T follicular helper cell (primary cell): ENCODE measurements around the gene PIK3AP1.
A peak's percentile ranks its signal among the peaks of the same experiment; 100 is the strongest.
"Not testable (repeated sequence)": the region's sequence is repeated elsewhere in the genome, so short reads cannot be mapped to it uniquely, and the experiment has no call there.

Source experiments
- DNase-seq: peaks from one replicate; pipeline ENCODE4 v3.0.0-alpha.2; 2020; ENCODE audit warnings: low read depth
- total RNA-seq, 2 experiments: gene quantifications; one replicate each; lab custom pipeline; 2026; lab: John Stamatoyannopoulos, UW

PIK3AP1 gene, protein sequence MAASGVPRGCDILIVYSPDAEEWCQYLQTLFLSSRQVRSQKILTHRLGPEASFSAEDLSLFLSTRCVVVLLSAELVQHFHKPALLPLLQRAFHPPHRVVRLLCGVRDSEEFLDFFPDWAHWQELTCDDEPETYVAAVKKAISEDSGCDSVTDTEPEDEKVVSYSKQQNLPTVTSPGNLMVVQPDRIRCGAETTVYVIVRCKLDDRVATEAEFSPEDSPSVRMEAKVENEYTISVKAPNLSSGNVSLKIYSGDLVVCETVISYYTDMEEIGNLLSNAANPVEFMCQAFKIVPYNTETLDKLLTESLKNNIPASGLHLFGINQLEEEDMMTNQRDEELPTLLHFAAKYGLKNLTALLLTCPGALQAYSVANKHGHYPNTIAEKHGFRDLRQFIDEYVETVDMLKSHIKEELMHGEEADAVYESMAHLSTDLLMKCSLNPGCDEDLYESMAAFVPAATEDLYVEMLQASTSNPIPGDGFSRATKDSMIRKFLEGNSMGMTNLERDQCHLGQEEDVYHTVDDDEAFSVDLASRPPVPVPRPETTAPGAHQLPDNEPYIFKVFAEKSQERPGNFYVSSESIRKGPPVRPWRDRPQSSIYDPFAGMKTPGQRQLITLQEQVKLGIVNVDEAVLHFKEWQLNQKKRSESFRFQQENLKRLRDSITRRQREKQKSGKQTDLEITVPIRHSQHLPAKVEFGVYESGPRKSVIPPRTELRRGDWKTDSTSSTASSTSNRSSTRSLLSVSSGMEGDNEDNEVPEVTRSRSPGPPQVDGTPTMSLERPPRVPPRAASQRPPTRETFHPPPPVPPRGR
- 2.3 to 4.6 reads per million in 2 experiments for total RNA-seq

DNA sequence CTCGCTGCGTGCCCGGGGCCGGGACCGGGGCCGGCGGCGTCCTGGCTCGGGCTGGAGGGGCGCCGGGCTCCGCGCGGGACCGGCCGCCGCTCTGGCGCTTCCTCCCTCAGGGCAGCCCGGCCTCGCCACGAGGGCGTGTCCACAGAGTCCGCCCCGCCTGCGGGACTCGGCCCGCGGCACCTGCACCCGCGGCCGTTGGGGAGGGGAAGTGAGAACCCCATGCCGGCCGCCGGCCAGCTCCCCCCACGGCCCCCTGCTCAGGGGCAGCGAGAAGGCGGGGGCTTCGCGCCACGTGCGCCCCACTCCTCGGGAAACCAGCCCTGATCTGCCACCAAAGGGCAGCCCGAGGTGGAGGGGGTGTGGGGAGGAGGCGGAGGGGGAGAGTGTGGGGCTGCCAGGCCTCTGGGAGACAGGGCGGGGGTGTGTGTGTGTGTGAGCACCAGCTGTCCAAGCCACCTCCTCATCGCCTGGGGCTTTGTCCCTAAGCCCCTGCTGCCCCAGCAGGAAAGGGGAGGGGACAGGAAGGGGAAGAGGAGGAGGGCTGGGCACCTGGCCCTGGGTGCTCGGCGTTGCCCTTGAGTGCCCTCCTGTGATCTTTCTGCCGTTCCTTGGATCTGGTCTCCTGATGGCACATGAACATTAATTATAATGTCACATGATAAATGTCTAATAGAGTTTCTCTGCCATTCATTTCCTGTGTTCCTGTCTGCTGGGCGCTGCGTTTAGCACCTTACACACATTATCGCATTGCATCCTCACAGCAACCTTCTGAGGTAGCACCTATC, at the start of gene PIK3AP1:
Gene PIK3AP1, minus strand, starts transcription at position 93 of the 785 bp plus-strand sequence. CDS start 120 bp downstream, outside the sequence.
- DNase-seq, result no peak

DNA sequence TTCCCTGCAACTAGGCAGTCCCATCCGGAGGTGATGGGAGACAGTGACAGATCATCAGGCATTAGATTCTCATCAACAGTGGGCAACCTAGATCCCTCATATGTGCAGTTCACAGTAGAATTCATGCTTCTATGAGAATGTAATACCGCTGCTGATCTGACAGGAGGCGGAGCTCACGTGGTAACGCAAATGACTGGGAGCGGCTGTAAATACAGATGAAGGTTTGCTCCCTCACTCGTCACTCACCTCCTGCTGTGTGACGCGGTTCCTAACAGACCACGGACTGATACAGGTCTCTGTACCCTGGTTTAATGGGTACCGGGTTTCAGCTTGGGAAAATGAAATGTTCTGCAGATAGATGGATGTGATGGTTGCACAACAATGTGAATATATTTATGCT, 47.8 kb upstream of the PIK3AP1 start:
- DNase-seq, result no peak

DNA sequence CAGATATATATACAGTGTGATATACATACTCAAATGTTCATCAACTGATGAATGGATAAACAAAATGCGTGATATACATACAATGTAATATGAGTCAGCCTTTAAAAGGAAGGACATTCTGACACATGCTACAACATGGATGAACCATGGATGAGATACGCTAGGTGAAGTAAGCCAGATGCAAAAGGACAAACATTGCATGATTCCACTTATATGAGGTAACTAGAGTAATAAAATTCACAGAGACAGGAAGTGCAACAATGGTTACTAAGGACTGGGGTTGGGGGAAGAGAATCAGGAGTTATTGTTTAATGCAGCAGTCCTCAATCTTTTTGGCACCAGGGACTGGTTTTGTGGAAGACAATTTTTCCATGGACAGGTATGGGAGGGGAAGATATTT, 47.3 kb upstream of the PIK3AP1 start:
- DNase-seq, result no peak

DNA sequence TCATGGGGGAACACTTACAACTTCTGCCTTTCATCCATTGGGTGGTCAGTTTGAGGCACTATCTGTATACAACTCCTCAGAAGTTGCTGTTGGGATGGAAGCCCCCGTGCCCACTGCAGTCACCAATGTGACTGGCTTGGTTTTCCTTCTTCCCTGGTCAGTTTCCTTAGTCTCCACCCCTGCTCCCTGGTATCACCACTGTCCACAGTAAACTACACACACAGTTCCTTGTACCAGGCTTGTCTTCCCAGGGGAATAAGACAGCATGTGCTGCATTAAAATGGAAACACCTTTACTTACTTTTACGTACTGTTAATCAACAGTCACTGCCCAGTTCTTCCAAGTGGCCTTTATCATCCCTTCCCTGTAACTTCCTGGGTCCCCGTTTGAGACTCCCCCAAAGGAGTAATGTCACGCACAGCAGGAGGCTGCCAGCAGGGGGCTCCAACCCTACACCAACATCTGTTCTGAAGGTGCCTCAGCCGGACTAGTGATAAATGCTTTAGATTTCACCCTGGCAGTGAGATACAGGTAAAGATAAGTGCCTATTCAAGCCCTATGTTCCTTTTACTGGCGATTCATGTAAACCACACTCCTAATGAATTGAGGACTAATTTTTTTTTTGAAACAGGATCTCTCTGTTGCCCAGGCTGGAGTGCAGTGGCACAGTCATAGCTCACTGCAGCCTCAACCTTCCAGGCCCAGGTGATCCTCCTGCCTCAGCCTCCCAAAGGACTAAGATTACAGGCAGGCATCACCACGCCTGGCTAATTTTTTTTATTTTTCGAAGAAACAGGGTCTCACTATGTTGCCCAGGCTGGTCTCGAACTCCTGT, 45.3 kb upstream of the PIK3AP1 start:
- peak; percentile 61 for DNase-seq

DNA sequence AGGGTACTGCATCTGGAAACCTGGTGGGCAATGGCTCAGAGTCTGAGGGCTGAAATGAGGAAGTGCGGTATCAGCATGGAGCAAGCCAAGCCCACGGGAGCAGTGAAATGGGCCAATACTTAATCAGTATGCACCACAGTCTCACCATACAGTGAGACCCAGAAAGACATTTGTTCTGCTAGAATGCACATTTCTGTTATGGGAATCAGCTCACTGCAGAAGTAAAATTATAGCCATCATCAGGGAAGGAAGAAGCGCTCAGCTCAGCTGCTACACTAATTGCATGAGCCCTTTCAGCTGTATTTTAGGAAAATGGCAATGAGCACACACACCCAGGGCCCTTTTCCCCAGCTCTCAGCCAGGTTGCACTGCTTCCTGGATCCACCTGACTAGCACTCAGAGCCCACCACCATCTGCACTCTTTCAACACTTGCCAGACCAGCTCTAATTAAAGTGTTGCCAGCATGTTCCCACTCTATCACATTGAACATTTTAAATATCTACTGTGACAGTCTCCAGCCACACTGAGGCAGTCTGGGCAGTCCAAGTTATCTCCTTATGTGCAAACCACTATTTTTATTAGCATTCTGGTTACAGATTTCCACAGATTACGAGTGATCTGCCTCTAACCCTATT, 44.2 kb upstream of the PIK3AP1 start:
- no peak for DNase-seq

DNA sequence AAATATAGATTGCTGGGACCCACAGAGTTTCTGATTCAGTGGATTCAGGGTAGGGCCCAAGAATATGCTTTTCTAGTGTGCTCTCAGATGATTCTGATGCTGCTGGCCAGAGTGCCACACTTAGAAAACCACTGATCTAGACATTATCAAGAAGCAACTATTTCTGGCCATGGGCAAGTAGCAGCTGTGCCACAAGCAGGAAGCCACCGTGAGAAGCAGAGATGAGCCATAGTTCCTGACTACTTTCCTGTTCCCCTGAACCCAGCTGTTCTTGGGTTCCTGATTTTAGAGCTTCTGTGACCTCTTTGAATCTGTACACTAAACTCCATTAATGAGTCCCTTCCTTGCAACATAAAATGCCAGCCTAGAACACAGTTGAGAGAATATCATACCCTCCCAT, 38.1 kb upstream of the PIK3AP1 start:
- DNase-seq, result no peak

DNA sequence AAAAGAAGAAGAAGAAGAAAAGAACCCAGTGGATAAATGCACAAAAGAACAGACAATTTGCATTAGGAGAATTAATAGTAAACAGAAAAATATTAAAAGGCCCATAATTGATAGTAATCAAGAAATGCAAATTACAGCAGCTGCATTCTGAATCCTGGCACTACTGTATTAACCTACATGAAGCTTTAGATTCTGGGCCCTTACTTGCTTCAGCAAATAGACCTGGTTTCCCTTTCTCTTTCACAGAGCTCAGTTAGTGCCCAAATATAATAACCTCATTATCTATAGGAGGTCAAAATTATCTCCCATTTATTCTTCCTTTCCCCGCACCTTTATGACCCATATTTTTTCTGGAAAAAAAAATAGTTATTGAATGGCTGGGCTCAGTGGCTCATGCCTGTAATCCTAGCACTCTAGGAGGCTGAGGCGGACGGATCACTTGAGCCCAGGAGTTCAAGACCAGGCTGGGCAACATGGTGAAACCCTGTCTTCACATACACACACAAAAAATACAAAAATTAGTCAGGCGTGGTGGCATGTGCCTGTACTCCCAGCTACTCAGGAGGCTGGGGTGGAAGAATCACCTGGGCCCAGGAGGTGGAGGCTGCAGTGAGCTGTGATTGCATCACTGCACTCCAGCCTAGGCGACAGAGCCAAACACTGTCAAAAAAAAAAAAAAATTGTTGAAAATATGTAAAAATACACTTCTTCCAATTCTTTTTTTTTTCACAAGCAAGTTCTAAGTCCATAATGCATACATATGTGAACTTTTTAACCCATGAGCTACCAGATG, 36.0 kb upstream of the PIK3AP1 start:
- no peak for DNase-seq

DNA sequence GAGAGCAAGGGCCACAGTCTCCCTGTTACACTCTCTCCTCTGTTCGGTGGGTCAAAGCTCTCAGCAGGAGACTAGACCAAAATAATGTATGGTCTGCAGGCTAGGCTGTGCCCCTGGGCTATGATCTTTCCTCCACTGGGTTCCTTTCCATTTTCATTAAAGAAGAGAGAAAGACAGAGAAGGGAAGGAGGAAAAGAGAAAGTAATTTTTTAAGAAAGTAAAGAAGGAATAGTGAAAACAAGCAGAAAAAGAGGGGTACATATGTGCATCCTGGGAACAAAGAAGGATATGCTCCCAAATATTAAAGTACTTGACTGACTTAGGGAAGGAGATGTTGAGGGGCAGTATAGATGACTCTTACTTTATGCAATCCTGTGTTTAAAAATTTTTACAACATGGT, 33.6 kb upstream of the PIK3AP1 start:
- no peak for DNase-seq

DNA sequence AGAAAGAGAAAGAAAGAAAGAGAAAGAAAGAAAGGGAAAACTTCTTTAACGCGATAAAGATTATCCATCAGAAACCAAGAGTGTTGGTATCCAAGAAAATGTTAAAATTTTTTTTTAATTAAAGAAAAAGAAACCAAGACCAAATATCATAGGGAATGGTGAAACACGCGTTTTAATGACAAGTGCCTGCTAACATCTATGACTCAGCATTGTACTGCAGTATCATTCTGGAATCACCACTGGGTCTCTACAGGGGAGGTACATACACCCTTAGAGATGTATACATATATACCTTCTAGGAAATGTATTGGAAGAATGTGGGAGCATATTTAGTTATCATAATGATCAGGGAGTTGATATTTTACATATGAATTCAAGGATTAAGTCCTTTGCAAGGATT, 32.1 kb upstream of the PIK3AP1 start:
- no peak for DNase-seq

DNA sequence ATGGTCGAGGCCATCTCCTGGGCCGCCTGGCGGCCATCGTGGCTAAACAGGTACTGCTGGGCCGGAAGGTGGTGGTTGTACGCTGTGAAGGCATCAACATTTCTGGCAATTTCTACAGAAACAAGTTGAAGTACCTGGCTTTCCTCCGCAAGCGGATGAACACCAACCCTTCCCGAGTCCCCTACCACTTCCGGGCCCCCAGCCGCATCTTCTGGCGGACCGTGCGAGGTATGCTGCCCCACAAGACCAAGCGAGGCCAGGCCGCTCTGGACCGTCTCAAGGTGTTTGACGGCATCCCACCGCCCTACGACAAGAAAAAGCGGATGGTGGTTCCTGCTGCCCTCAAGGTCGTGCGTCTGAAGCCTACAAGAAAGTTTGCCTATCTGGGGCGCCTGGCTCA, 30.0 kb upstream of the PIK3AP1 start:
- not testable (repeated sequence) for DNase-seq

DNA sequence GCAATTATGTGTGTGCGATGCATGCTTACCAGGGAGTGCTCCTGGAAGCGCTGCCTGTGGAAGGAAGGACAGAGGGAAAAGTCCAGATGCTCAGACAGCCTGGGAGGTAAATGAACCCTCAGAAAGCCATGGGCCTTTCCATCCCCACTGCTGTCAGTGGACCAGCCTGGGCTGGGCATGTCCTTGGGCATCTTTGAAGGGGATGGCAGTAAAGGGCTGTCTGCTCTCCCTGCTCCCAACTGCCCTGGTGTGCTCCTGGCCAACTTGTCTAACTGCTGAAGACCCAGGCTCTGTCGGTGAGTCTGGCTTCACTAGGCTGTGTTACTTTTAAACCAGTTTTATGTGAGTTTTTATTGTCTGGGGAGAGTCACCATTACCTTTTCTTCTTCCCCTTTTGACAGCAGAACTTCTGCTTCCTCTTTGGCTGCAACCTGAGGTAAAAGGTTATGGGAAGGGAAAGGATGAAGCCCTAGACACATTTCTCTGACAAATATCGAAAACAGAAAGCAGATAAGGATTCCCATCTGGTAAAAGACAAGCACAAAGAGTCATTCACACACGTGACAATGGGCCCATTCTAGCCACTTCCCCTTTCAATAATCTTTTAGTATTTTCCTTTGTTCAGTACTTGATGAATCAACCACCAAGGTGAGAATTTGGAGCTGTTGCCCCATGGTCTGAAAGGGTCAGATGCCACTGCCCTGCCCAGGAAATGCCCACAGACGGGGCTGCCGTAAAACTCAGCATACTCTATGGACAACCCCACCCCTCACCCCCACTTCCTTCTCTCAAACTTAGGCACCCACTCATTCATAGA, 27.6 kb upstream of the PIK3AP1 start:
- DNase-seq, result no peak

DNA sequence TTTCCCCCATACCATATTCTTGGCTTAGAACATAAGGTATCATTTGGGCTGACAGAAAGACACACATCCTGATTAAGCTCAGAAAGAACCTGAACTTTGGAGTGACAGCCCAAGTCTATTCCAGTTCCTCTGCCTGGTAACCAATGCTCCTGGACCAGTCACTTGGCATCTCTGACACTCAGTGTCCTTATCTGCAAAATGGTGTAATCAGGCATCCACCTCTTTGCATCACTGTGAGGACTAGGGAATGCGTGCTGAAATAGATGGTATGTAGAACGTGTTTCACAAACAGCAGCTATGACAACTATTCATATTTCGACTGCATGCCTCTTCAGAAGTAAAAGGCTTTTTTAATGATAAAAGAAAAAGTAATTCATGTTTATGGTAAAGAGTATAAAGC, 26.2 kb upstream of the PIK3AP1 start:
- no peak for DNase-seq

DNA sequence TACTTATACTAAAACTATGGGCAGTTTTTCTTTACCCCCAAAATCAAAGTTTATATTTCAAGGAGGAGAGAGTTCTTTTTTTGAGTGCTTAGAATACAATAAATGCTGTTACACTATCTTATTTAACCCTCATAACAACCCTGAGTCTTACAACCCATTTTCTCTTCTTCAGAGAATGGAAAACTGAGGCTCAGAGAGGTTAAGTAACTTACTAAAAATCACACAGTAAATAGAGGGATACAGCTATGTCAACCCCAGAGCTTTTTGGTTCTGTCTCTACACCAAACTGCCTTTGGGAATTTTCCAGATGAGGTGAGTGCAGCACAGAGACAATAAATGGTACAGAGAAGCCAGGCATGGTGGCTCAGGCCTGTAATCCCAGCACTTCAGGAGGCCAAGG, 25.6 kb upstream of the PIK3AP1 start:
- no peak for DNase-seq

DNA sequence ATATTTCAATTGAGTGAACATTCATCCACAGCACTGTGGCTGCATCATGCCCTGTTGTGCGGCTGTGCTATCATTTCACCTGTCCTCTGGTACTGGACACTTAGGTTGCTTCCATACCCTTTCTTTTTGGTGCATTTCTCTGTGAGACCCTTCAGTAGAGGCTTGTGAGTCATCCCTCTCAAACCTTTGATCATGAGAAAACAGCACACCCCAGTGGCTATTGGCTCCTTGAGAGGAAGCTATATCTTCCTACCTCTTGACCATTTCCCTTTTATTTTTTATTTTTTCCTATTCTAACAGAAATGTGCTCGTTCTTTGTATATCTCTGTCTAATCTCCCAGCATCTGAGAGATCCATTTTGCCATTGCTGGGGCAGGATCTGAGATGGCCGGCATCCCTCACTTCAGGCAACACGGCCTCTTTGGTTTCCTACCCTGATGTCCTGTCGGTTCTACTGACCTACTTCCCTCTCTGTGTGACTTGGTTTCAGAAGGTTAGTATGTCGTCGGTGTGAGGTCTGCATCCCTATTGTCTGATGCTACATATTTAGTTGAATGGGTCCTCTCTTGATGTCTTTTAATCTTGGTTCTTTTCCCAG, 23.8 kb upstream of the PIK3AP1 start:
- DNase-seq, result no peak

DNA sequence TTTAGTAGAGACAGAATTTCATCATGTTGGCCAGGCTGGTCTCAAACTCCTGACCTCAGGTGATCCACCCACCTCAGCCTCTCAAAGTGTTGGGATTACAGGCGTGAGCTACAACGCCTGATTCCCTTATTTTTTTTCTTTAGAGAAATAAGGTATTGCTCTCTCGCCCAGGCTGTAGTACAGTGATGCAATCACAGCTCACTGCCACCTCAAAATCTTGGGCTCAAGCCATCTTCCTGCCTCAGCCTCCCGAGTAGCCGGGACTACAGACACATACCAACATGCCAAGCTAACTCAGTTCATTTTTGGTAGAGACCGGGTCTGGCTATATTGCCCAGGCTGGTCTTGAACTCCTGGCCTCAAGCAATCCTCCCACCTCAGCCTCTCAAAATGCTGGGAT, 21.2 kb upstream of the PIK3AP1 start:
- not testable (repeated sequence) for DNase-seq

DNA sequence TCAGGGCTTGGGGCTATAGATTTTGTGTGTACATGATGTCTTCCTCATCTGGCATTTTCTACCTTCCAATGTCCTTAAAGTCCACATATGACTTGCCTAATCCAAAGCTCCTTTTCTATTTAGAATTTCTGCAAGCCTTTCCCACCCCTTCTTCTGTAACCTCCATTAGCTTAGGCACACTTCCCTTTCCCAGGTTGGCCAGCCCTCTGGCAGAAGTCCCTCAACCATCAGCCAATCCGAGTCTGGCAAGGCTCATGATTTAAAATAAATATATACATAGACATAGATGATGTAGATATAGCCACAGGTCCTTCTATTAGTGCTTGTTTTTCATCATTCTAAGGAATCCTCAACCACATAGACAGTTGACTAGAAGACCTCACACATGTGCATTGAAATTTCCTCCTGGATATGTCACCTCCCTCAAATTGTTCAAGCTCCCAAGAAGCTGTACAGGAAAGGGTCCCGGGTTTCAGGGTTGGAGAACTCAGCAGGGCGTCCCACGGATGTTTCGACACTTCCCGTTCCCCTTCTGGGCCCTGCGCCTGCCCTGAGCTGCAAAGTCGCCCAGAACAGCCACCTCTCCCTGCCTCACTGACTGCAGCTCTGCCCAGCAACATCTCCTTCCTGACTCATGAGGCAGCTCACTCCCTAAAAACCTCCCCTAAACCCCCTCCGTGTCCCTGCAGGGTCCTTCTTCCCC, 20.4 kb upstream of the PIK3AP1 start:
- no peak for DNase-seq

DNA sequence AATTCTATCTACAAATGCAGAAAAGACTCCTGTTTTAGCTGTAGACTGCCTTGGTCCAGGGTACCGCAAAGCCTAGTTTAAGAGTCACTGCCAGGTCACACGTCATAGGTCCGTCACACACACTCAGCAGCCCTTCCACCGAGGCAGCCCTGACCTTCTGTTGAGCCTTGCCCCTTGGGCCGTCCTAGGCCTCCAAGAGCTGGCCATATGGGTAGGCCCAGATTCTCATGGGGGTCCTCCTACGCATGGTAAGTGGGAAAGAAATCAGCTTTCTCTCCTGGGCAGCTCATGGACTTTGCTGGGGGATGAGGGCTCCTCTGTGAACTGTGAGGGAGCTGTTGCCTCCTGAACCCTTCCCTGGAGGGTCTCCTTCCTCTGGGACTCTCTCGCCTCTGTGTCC, 19.8 kb upstream of the PIK3AP1 start:
- DNase-seq, result no peak

DNA sequence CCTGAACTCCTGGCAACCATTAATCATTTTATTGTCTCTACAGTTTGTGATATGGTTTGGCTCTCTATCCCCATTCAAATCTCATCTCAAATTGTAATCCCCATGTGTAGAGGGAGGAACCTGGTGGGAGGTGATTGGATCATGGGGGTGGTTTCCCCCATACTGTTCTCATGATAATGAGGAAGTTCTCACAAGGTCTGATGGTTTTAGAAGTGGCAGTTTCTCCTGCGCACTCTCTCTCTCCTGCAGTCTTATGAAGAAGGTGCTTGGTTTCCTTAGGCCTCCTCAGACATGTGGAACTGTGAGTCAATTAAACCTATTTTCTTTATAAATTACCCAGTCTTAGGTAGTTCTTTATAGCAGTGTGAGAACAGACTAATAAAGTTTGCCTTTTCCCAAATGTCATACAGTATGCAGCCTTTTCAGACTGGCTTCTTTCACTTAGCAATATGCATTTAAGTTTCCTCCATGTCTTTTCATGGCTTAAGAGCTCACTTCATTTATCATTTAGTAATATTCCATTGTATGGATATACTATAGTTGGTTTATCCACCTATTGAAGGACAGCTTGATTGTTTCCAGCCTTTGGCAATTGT, 17.1 kb upstream of the PIK3AP1 start:
- not testable (repeated sequence) for DNase-seq
